ENCODE measurements around the gene USP15.
"Not testable (repeated sequence)": the region's sequence is repeated elsewhere in the genome, so short reads cannot be mapped to it uniquely, and the experiment has no call there.

Gene USP15

GRCh38 chr12:62368430-62369223 is 108.4 kb downstream of the USP15 start:
- not testable (repeated sequence) for H3K4me3 ChIP-seq (replicated peaks; ENCODE audit: low read depth, low read length); DNase-seq (ENCODE audit: extremely low read depth, low read depth)

GRCh38 chr12:62370189-62370588 is 110.0 kb downstream of the USP15 start:
- no peak for DNase-seq (ENCODE audit: extremely low read depth, low read depth)
- no peak overlapping the region for H3K4me3 ChIP-seq (replicated peaks; ENCODE audit: low read depth, low read length)
- no peak for TF ChIP-seq CTCF (IDR thresholded peaks at IDR 0.05; ENCODE audit: low read depth, low read length, missing control alignments)

- no peak overlapping the region for H3K4me3 ChIP-seq (replicated peaks; ENCODE audit: low read depth, low read length)
- no peak for DNase-seq (ENCODE audit: extremely low read depth, low read depth)
- TF ChIP-seq CTCF (IDR thresholded peaks at IDR 0.05; ENCODE audit: low read depth, low read length, missing control alignments): no peak
Measured at GRCh38 chr12:62371661-62372060, 111.5 kb downstream of the USP15 start.

GRCh38 chr12:62372134-62372533 is 111.9 kb downstream of the USP15 start:
- no peak for DNase-seq (ENCODE audit: extremely low read depth, low read depth)
- no peak for TF ChIP-seq CTCF (IDR thresholded peaks at IDR 0.05; ENCODE audit: low read depth, low read length, missing control alignments)
- no peak overlapping the region for H3K4me3 ChIP-seq (replicated peaks; ENCODE audit: low read depth, low read length)

GRCh38 chr12:62372825-62373224 is 112.6 kb downstream of the USP15 start:
- TF ChIP-seq CTCF (IDR thresholded peaks at IDR 0.05; ENCODE audit: low read depth, low read length, missing control alignments): no peak
- no peak overlapping the region for H3K4me3 ChIP-seq (replicated peaks; ENCODE audit: low read depth, low read length)
- no peak for DNase-seq (ENCODE audit: extremely low read depth, low read depth)

- H3K4me3 ChIP-seq (replicated peaks; ENCODE audit: low read depth, low read length): no peak overlapping the region
- no peak for TF ChIP-seq CTCF (IDR thresholded peaks at IDR 0.05; ENCODE audit: low read depth, low read length, missing control alignments)
- no peak for DNase-seq (ENCODE audit: extremely low read depth, low read depth)
Measured at GRCh38 chr12:62375603-62376002, 115.4 kb downstream of the USP15 start.

GRCh38 chr12:62379026-62379722 is 119.0 kb downstream of the USP15 start:
- no peak overlapping the region for H3K4me3 ChIP-seq (replicated peaks; ENCODE audit: low read depth, low read length)
- DNase-seq (ENCODE audit: extremely low read depth, low read depth): no peak
- TF ChIP-seq CTCF (IDR thresholded peaks at IDR 0.05; ENCODE audit: low read depth, low read length, missing control alignments): no peak

Data from HFF-Myc (cell line).